IMR-90 (cell line): ENCODE results near the gene SSBP2. TPM values are rescaled to one million over a fixed set of nuclear protein-coding genes. Genes with fewer than 3 reads are reported as not detected.
"Not testable (repeated sequence)": the region's sequence is repeated elsewhere in the genome, so short reads cannot be mapped to it uniquely, and the experiment has no call there.

Experiments
- ATAC-seq: fragments of 200-7000 bp; cut with Tn5 transposase; 2 replicates; pipeline ENCODE4 v1.9.1; 2020; ENCODE audit warnings: low read depth, mild to moderate bottlenecking, moderate library complexity
- BruUV-seq: library from RNA; stranded (reverse); fragments of 400-500 nt; replicated peaks from 2 replicates; lab custom pipeline; 2021; lab: Mats Ljungman, UMichigan
- CTCF ChIA-PET: fragments of 300-600 bp; formaldehyde crosslinking; extraction: SDS; loops from one replicate; lab custom pipeline; 2021; ENCODE audit warnings: antibody characterized with exemption; lab: Yijun Ruan, JAX
- POLR2A ChIA-PET: fragments of 300-600 bp; sonication (Branson Sonifier 250); formaldehyde crosslinking; loops from one replicate; lab custom pipeline; 2022; ENCODE audit warnings: antibody characterized with exemption; ENCODE audit not compliant: unreplicated experiment; lab: Charles Lee
- DNase-seq: peaks from one replicate; pipeline ENCODE4 v3.0.0; 2013
- H2AFZ ChIP-seq: replicated peaks from 2 replicates; pipeline ENCODE3; 2013; ENCODE audit warnings: low read length, mild to moderate bottlenecking; ENCODE audit not compliant: poor library complexity
- H2AK5ac ChIP-seq: 2 replicates; pipeline ENCODE4 v1.6.1; 2013; ENCODE audit warnings: low read depth, low read length, inconsistent platforms
- H2AK9ac ChIP-seq: replicated peaks from 2 replicates; pipeline ENCODE3; 2013; ENCODE audit warnings: mild to moderate bottlenecking, low read depth, low read length, moderate library complexity; ENCODE audit not compliant: poor library complexity
- H2BK120ac ChIP-seq: 2 replicates; pipeline ENCODE4 v1.6.1; 2013; ENCODE audit warnings: low read depth, low read length, inconsistent platforms
- H2BK15ac ChIP-seq: 3 replicates; pipeline ENCODE4 v1.6.1; 2013; ENCODE audit warnings: low read depth, low read length, inconsistent platforms
- H2BK20ac ChIP-seq: 2 replicates; pipeline ENCODE4 v1.6.1; 2013; ENCODE audit warnings: low read depth, mild to moderate bottlenecking, inconsistent platforms, low read length, moderate library complexity
- H2BK5ac ChIP-seq: 2 replicates; pipeline ENCODE4 v1.6.1; 2013; ENCODE audit warnings: mild to moderate bottlenecking, low read depth, low read length, inconsistent platforms; ENCODE audit not compliant: poor library complexity, severe bottlenecking
- H3K14ac ChIP-seq: replicated peaks from 2 replicates; pipeline ENCODE4 v1.6.1; 2013; ENCODE audit warnings: low read depth, low read length, inconsistent platforms
- H3K18ac ChIP-seq: 2 replicates; pipeline ENCODE4 v1.6.1; 2013; ENCODE audit warnings: low read depth, low read length, control low read depth
- H3K23ac ChIP-seq: 2 replicates; pipeline ENCODE4 v1.6.1; 2013; ENCODE audit warnings: low read depth, low read length, inconsistent platforms
- H3K27ac ChIP-seq: 2 replicates; pipeline ENCODE4 v1.5.1; 2013; ENCODE audit warnings: mild to moderate bottlenecking, control low read depth, low read length; ENCODE audit not compliant: insufficient read depth
- H3K27me3 ChIP-seq: 2 replicates; pipeline ENCODE4 v1.6.1; 2013; ENCODE audit warnings: low read length; ENCODE audit not compliant: control insufficient read depth, insufficient read depth
- H3K36me3 ChIP-seq: 2 replicates; pipeline ENCODE4 v1.6.1; 2013; ENCODE audit warnings: low read length, mixed read lengths; ENCODE audit not compliant: control insufficient read depth, insufficient read depth
- H3K4ac ChIP-seq: 2 replicates; pipeline ENCODE4 v1.6.1; 2013; ENCODE audit warnings: low read depth, low read length, inconsistent platforms
- H3K4me1 ChIP-seq: 2 replicates; pipeline ENCODE4 v1.6.1; 2013; ENCODE audit warnings: low read length, mixed read lengths; ENCODE audit not compliant: control insufficient read depth, insufficient read depth
- H3K4me2 ChIP-seq: 2 replicates; pipeline ENCODE4 v1.6.1; 2013; ENCODE audit warnings: low read depth, mild to moderate bottlenecking, control low read depth, low read length, moderate library complexity
- H3K4me3 ChIP-seq: 2 replicates; pipeline ENCODE4 v1.5.1; 2013; ENCODE audit warnings: low read depth, mild to moderate bottlenecking, control low read depth, low read length, moderate library complexity; ENCODE audit not compliant: insufficient read depth
- H3K56ac ChIP-seq: 2 replicates; pipeline ENCODE4 v1.6.1; 2013; ENCODE audit warnings: low read length, inconsistent platforms; ENCODE audit not compliant: insufficient read depth; ENCODE audit errors: extremely low read depth
- H3K79me1 ChIP-seq, 2 experiments: 2 replicates each; pipeline ENCODE4 v1.6.1; 2013; ENCODE audit warnings: low read length in 2 of 2, inconsistent platforms in 1 of 2, low read depth in 1 of 2
- H3K9ac ChIP-seq: 2 replicates; pipeline ENCODE4 v1.6.1; 2013; ENCODE audit warnings: low read depth, low read length, control low read depth
- H3K9me1 ChIP-seq: 2 replicates; pipeline ENCODE4 v1.6.1; 2013; ENCODE audit warnings: low read length, inconsistent platforms; ENCODE audit not compliant: insufficient read depth
- H3K9me3 ChIP-seq: 2 replicates; pipeline ENCODE4 v1.6.1; 2013; ENCODE audit warnings: low read length; ENCODE audit not compliant: control insufficient read depth, insufficient read depth
- H4K20me1 ChIP-seq: 2 replicates; pipeline ENCODE4 v1.6.1; 2013; ENCODE audit warnings: low read length, inconsistent platforms; ENCODE audit not compliant: insufficient read depth
- H4K5ac ChIP-seq: 2 replicates; pipeline ENCODE4 v1.6.1; 2013; ENCODE audit warnings: mild to moderate bottlenecking, low read depth, low read length, control low read depth
- H4K8ac ChIP-seq, 2 experiments: 2 replicates each; pipeline ENCODE4 v1.6.1; 2013; ENCODE audit warnings: low read depth in 2 of 2, low read length in 2 of 2, control low read depth in 1 of 2, inconsistent platforms in 1 of 2
- H4K91ac ChIP-seq: 2 replicates; pipeline ENCODE4 v1.6.1; 2013; ENCODE audit warnings: low read depth, low read length, inconsistent platforms; ENCODE audit not compliant: insufficient read depth
- dilution Hi-C: fragments of 300-500 bp; cut with HindIII; formaldehyde crosslinking; loops from one replicate; pipeline ENCODE4 v1.14.3; 2018; ENCODE audit warnings: low sequenced_read_pairs; ENCODE audit not compliant: unreplicated experiment
- in situ Hi-C: fragments of 300-500 bp; cut with MboI; formaldehyde crosslinking; loops from 3 replicates; pipeline ENCODE4 v1.14.3; 2019; ENCODE audit warnings: low sequenced_read_pairs, inconsistent platforms, mixed read lengths
- intact Hi-C: fragments of 100-400 bp; cut with micrococcal nuclease; formaldehyde crosslinking; loops from 2 replicates; pipeline ENCODE4 v1.10.0; 2022
- polyA plus RNA-seq, 3 experiments: library from polyadenylated mRNA; depleted of rRNA; stranded (reverse); fragments of >200 nt; gene quantifications; 2 replicates each; pipeline ENCODE4 v1.2.3, GENCODE V29; 2012; ENCODE audit warnings: low replicate concordance in 1 of 3
- total RNA-seq: library from RNA; depleted of rRNA; stranded (reverse); fragments of >200 nt; gene quantifications from 2 replicates; pipeline ENCODE4 v1.2.3, GENCODE V29; 2012

The SSBP2 gene
- total and polyA plus RNA-seq, 2 of the 4 experiments (the other 2 are of a cell fraction): 38.4 to 42.7 TPM

- H4K20me1 ChIP-seq, H3K56ac ChIP-seq, H3K14ac ChIP-seq, H2BK120ac ChIP-seq, H2BK5ac ChIP-seq, DNase-seq, H3K27ac ChIP-seq, H3K23ac ChIP-seq, H3K4me1 ChIP-seq, H3K4me2 ChIP-seq, H2AK5ac ChIP-seq, H2AK9ac ChIP-seq, ATAC-seq, H3K4me3 ChIP-seq, dilution Hi-C loops, H4K8ac ChIP-seq, H3K79me1 ChIP-seq, H4K91ac ChIP-seq, H3K27me3 ChIP-seq, H4K5ac ChIP-seq, H3K9ac ChIP-seq, BruUV-seq, H3K36me3 ChIP-seq, H3K18ac ChIP-seq, H2BK20ac ChIP-seq, POLR2A ChIA-PET, H3K4ac ChIP-seq, H3K9me1 ChIP-seq, H2AFZ ChIP-seq, H3K9me3 ChIP-seq, H2BK15ac ChIP-seq: not testable (repeated sequence)
- in situ Hi-C loops (loop anchor here (25.0 kb wide), 1 partner anchor 659 kb away; no protein-coding TSS in a partner anchor), intact Hi-C loops (loop anchor here (10.0 kb wide), 1 partner anchor 751 kb away; no protein-coding TSS in a partner anchor)
- CTCF ChIA-PET: interaction anchor here (0.6 kb wide), 1 partner anchor 689 kb away, joined by 3 read pairs; no protein-coding TSS in a partner anchor
These were observed 247.3 kb downstream of the SSBP2 start for GRCh38 chr5:81503602-81504001.
